Spinal cord (tissue), 10 donors: Measurements from ENCODE around the gene PEX10. TPM values are rescaled to one million over a fixed set of nuclear protein-coding genes. Genes with fewer than 3 reads are reported as not detected.
"Not testable (repeated sequence)": the region's sequence is repeated elsewhere in the genome, so short reads cannot be mapped to it uniquely, and the experiment has no call there.

Source experiments
- DNase-seq, 6 donors: peaks; one replicate each; pipeline versions ENCODE4 v3.0.0 to v3.0.0-alpha.2; 2013 to 2015; ENCODE audit warnings: low spot score in 6 of 6, low read depth in 4 of 6
- H3K27ac ChIP-seq: one replicate; pipeline ENCODE4 v1.5.1; 2013; ENCODE audit warnings: low read depth, low read length, control low read depth
- H3K27me3 ChIP-seq: one replicate; pipeline ENCODE4 v1.6.1; 2013; ENCODE audit warnings: low read length; ENCODE audit not compliant: control insufficient read depth, insufficient read depth
- H3K36me3 ChIP-seq: one replicate; pipeline ENCODE4 v1.6.1; 2013; ENCODE audit warnings: low read length; ENCODE audit not compliant: control insufficient read depth, insufficient read depth
- H3K4me1 ChIP-seq: one replicate; pipeline ENCODE4 v1.6.1; 2013; ENCODE audit warnings: low read length; ENCODE audit not compliant: control insufficient read depth, insufficient read depth
- H3K4me3 ChIP-seq: one replicate; pipeline ENCODE4 v1.5.1; 2013; ENCODE audit warnings: low read depth, low read length, control low read depth
- H3K9me3 ChIP-seq: one replicate; pipeline ENCODE4 v1.6.1; 2013; ENCODE audit warnings: low read length; ENCODE audit not compliant: control insufficient read depth, insufficient read depth
- WGBS: methylation state at CpG from one replicate; pipeline ENCODE4 v1.1.5; 2013; ENCODE audit warnings: missing lambda C conversion rate; ENCODE audit not compliant: insufficient coverage; 5-methylcytosine and 5-hydroxymethylcytosine counted together
- polyA plus RNA-seq, 2 donors: library from polyadenylated mRNA; unstranded; fragments of 120-200 nt; gene quantifications; one replicate each; pipeline ENCODE4 v1.2.1, GENCODE V29; 2013; ENCODE audit not compliant: insufficient read length in 2 of 2
- total RNA-seq, 2 donors: library from RNA; depleted of rRNA in 1 of 2; stranded (reverse); fragments of 120-200 nt in 1 of 2; fragments of >200 nt in 1 of 2; gene quantifications; one replicate each; pipeline versions ENCODE4 v1.2.3 to v1.2.4, GENCODE V29; 2013 to 2014
- donor health status: healthy.

The PEX10 gene
- total and polyA plus RNA-seq, 4 donors, result 17.7 to 36.9 (median 31.7) TPM

GRCh38 chr1:2445162-2445822 lies 32.9 kb upstream of the PEX10 start:
- DNase-seq, result peak in 1 of 6 donors; percentile 53
- Histone ChIP-seq H3K36me3 (peaks cover 5% of the 10 kb centered on the region), H3K27me3 (peaks cover 20% of the 10 kb centered on the region), H3K9me3 (no peaks in the 10 kb centered on the region), H3K4me3 (no peak overlapping the region), H3K4me1 (peaks cover 78% of the 10 kb centered on the region), H3K27ac (no peak overlapping the region)
- 76% methylated on average over 13 of the region's 16 CpGs for WGBS

DNA sequence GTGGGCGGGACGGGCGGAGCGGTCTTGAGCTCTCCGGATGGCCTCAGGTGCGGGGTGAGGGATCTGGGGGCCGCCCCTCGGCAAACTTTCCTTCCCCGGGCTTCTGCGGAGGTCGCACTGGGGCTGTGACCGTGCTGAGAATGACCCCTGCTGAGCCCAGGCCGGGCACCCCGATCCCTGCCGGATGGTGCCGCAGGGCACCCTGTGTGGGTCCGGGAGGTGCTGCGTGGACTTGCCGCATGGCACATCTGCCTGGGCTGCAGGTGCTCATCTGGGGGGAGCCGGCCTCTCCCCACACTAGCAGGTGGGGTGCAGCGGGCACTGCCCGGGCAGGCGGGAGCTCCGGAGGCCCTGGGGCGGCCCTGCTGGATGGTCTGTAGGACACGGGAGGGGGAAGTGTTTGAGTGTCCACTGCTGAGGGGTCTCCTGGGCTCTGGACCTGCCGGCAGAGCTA lies 31.8 kb upstream of the PEX10 start:
- Histone ChIP-seq H3K27ac (no peak overlapping the region), H3K4me1 (peaks cover 69% of the 10 kb centered on the region), H3K36me3 (peaks cover 7% of the 10 kb centered on the region), H3K27me3 (peaks cover 20% of the 10 kb centered on the region), H3K4me3 (no peak overlapping the region), H3K9me3 (no peaks in the 10 kb centered on the region)
- DNase-seq, result no peak
- 26% methylated on average over 21 of the region's 27 CpGs for WGBS

DNA sequence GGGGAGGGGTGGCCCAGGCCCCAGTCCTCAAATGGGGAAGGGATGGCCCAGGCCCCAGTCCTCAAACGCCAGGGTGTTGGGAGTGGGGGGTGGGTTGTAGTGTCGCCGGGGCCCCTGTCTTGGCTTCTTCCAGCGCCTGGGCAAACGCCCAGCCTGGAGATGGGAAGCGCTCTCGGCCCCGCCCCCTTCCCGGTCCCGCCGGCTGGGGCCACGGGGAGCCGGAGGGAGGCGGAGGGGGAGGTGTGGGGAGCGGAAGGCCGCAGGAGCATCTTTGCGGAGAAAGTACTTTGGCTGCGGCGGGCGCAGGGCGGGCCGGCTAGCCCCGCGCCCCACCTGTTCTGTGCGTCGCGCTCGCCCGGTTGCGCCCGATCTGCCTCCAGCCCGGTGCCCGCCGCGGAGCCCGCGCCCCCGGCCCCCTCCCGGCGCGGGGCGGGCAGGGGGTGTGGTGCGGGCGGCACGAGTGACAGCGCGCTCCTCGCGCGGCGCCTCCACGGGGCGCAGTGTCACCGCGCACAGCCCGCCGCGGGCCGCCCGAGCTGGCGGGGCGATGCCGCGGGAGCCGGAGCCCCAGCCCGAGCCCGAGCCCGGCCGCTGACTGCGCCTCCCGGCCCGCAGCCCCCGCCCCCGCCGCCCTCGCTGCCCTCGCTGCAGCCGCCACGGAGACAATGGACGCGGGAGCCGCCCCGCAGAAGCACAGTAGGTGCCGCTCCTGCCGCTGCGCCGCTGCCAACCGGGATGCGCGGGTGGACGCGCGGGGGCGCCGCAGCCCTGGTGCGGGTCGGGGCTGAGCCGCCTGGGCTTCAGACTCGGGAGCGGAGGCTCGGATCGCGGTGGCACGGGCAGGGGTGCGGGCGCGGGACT lies 31.1 kb upstream of the PEX10 start:
- Histone ChIP-seq H3K4me1 (peaks cover 73% of the 10 kb centered on the region), H3K36me3 (peaks cover 7% of the 10 kb centered on the region), H3K9me3 (no peaks in the 10 kb centered on the region), H3K27ac (no peak overlapping the region), H3K27me3 (peaks cover 20% of the 10 kb centered on the region), H3K4me3 (no peak overlapping the region)
- WGBS, result under 1% methylated on average over 105 of the region's 107 CpGs
- DNase-seq, result peak in 2 of 6 donors; percentile 78 to 83

GRCh38 chr1:2442661-2443060 lies 30.3 kb upstream of the PEX10 start:
- H3K9me3 ChIP-seq, result no peaks in the 10 kb centered on the region
- DNase-seq, result peak in 2 of 6 donors; percentile 51 to 52
- H3K27ac ChIP-seq, result no peak overlapping the region
- H3K36me3 ChIP-seq, result peaks cover 7% of the 10 kb centered on the region
- H3K27me3 ChIP-seq, result peaks cover 20% of the 10 kb centered on the region
- WGBS, result 28% methylated on average over 6 of the region's 6 CpGs
- H3K4me3 ChIP-seq, result no peak overlapping the region
- peaks cover 77% of the 10 kb centered on the region for H3K4me1 ChIP-seq

DNA sequence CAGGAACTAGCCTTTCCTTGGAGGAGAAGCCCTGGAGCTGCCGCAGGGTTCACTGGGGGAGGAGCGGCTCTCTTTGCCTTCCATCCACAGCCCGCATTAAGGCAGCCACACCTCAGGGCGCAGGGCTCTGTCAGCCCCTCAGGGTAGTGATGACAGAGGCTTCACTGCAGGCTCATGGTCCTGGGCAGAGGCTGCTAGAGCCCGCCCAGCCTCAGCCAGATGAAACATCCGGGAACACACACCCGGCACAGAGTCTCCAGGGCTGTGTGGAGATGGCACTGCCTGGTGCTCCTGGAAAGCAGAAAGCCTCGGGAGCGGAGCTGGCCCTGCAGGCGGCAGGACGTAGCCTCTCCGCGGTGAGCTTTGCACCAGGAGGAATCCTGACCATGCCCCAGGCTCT lies 29.4 kb upstream of the PEX10 start:
- Histone ChIP-seq H3K4me3 (no peak overlapping the region), H3K27me3 (peaks cover 20% of the 10 kb centered on the region), H3K36me3 (peaks cover 2% of the 10 kb centered on the region), H3K27ac (no peak overlapping the region), H3K4me1 (peaks cover 70% of the 10 kb centered on the region), H3K9me3 (no peaks in the 10 kb centered on the region)
- no peak for DNase-seq
- WGBS, result 71% methylated on average over 11 of the region's 13 CpGs

- Histone ChIP-seq H3K4me1 (peaks cover 56% of the 10 kb centered on the region), H3K27me3 (peaks cover 21% of the 10 kb centered on the region)
- not testable (repeated sequence) for H3K9me3 ChIP-seq, H3K36me3 ChIP-seq, H3K27ac ChIP-seq, H3K4me3 ChIP-seq, DNase-seq
- 94% methylated on average over 14 of the region's 23 CpGs for WGBS
Observed at GRCh38 chr1:2440346-2440745, 28.0 kb upstream of the PEX10 start.

DNA sequence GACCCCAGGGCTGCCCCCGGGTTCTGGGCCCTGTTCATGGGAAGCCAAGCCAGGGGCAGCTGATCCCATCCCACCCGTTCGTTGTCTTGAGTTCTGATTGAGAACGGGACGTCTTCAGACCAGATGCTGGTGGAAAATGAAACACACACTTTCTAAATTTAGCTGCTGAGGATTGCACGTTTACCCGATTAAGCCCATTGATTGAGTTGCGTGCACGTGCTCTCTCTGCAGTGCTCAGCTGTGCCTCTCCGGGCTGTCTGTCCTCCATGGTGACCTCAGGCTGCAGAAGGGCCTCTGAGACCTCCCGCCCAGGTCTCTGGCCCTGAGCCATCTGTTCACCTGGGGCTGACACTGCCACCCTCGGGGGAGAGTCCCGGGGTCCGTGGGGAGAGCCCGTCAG lies 27.0 kb upstream of the PEX10 start:
- no peaks in the 10 kb centered on the region for H3K9me3 ChIP-seq
- peaks cover 2% of the 10 kb centered on the region for H3K36me3 ChIP-seq
- DNase-seq, result no peak
- 81% methylated on average over 15 of the region's 15 CpGs for WGBS
- H3K4me1 ChIP-seq, result peaks cover 50% of the 10 kb centered on the region
- H3K4me3 ChIP-seq, result no peak overlapping the region
- H3K27me3 ChIP-seq, result peaks cover 19% of the 10 kb centered on the region
- no peak overlapping the region for H3K27ac ChIP-seq

- no peak for DNase-seq
- 93% methylated on average over 12 of the region's 14 CpGs for WGBS
- peaks cover 52% of the 10 kb centered on the region for H3K4me1 ChIP-seq
- H3K9me3 ChIP-seq, result no peaks in the 10 kb centered on the region
- H3K4me3 ChIP-seq, result no peak overlapping the region
- H3K27ac ChIP-seq, result no peak overlapping the region
- H3K36me3 ChIP-seq, result peaks cover 2% of the 10 kb centered on the region
- peaks cover 17% of the 10 kb centered on the region for H3K27me3 ChIP-seq
Observed at GRCh38 chr1:2438641-2439040, 26.3 kb upstream of the PEX10 start.

DNA sequence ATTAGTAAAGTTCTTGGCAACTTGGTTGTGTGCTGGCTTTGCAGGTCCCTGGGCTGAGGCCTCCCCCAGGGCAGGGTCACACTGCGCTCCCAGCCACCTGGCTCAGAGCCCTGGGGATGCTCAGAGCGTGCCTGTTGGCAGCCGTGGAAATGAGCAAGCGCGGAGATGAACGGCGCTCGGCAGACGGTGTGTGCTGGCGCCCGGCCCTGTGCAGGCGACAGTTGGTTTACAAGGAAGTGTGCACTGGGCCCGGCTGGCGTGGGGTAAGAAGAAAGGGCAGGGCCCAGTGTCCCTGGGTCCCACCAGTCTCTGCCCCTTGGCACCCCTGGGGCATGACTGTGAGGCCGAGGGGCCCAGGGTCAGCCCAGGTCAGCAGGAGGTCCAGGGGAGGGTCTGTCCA lies 25.7 kb upstream of the PEX10 start:
- no peak overlapping the region for H3K4me3 ChIP-seq
- H3K36me3 ChIP-seq, result peaks cover 2% of the 10 kb centered on the region
- peak in 2 of 6 donors; percentile 54 to 91 for DNase-seq
- H3K27me3 ChIP-seq, result peaks cover 14% of the 10 kb centered on the region
- peaks cover 54% of the 10 kb centered on the region for H3K4me1 ChIP-seq
- H3K9me3 ChIP-seq, result no peaks in the 10 kb centered on the region
- H3K27ac ChIP-seq, result no peak overlapping the region
- 29% methylated on average over 15 of the region's 15 CpGs for whole genome bisulfite sequencing
